Skeletal muscle satellite cell (primary cell): ENCODE measurements around the gene CELA1.

Experiments
- H3K27me3 ChIP-seq: 2 replicates; pipeline ENCODE4 v1.7.0; 2013; ENCODE audit warnings: low read length; ENCODE audit not compliant: control insufficient read depth, insufficient read depth
- H3K36me3 ChIP-seq: 2 replicates; pipeline ENCODE4 v1.7.0; 2013; ENCODE audit warnings: mild to moderate bottlenecking, control low read depth, low read length; ENCODE audit not compliant: insufficient read depth
- H3K4me1 ChIP-seq: 2 replicates; pipeline ENCODE4 v1.7.0; 2013; ENCODE audit warnings: low read length; ENCODE audit not compliant: control insufficient read depth, insufficient read depth
- H3K4me2 ChIP-seq: 2 replicates; pipeline ENCODE4 v1.7.0; 2013; ENCODE audit warnings: mild to moderate bottlenecking, low read length
- H3K4me3 ChIP-seq: 2 replicates; pipeline ENCODE4 v1.7.0; 2013; ENCODE audit warnings: low read length
- H3K9ac ChIP-seq: 2 replicates; pipeline ENCODE4 v1.7.0; 2013; ENCODE audit warnings: mild to moderate bottlenecking, low read depth, low read length, moderate library complexity
- H3K9me3 ChIP-seq: replicated peaks from 2 replicates; pipeline ENCODE4 v1.7.0; 2013; ENCODE audit warnings: mild to moderate bottlenecking, control low read depth, low read length

CELA1 gene

GRCh38 chr12:51388069-51388799 lies 41.8 kb upstream of the CELA1 start:
- H3K36me3 ChIP-seq = no peaks in the 10 kb centered on the region
- H3K27me3 ChIP-seq = no peaks in the 10 kb centered on the region
- H3K9ac ChIP-seq = no peak overlapping the region
- peaks cover 29% of the 10 kb centered on the region for H3K4me1 ChIP-seq
- no peaks in the 10 kb centered on the region for H3K9me3 ChIP-seq
- H3K4me3 ChIP-seq = no peak overlapping the region
- peak overlapping the region; percentile 48 for H3K4me2 ChIP-seq

DNA sequence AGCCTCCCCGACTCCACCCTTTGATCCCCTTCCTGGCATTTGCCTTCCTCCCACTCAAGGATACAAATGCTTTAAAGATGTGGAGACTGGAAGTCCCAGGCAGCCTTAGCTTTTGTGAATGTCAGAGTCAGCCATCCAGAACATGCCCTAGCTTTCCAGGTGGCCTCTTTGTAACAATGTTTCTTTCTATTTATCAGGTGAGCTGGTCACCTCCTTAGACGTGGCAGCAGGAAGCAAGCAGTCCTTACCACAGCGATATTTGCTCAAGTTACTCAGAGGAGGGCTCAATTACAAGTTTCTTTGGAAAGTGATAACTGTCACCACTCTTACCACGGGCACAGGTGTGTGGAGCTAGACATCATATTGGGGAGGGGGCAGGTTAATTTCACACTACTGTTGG lies 39.9 kb upstream of the CELA1 start:
- Histone ChIP-seq H3K4me1 (peaks cover 24% of the 10 kb centered on the region), H3K27me3 (no peaks in the 10 kb centered on the region), H3K4me2 (no peak overlapping the region), H3K9me3 (no peaks in the 10 kb centered on the region), H3K36me3 (no peaks in the 10 kb centered on the region), H3K9ac (no peak overlapping the region), H3K4me3 (no peak overlapping the region)

DNA sequence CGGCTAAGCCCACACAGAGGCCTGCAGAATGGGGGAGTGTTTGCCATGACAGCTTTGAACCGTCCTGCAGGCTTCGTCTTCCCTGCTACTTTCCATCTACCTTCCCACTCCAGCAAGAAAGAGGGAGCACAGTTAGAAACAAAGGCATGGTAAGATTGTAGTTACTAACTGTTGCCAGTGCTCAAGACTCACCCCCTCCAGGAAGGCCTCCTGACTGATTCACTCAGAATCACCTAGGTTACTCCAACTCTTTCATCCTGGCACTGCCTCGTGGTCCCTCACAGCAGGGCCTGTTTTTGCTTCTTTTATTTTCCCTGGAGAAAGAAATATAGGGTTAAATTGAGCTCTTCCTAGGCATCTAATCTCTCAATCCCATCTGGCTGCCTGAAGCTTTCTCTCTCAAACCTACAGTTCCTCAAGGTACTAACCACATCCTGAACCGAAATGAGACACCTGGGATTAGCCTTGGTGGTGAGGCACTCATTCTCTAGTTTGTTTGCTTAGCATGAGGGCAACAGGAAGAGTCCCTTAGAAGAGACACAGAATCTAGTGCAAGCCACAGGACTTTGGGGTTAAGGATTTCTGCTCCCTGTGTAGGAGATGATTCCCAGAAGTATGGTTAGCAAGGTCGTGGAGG lies 36.9 kb upstream of the CELA1 start:
- Histone ChIP-seq H3K9me3 (no peaks in the 10 kb centered on the region), H3K27me3 (no peaks in the 10 kb centered on the region), H3K4me3 (no peak overlapping the region), H3K36me3 (no peaks in the 10 kb centered on the region), H3K4me1 (peaks cover 8% of the 10 kb centered on the region), H3K9ac (no peak overlapping the region), H3K4me2 (no peak overlapping the region)

- H3K27me3 ChIP-seq = no peaks in the 10 kb centered on the region
- H3K4me1 ChIP-seq = no peaks in the 10 kb centered on the region
- no peak overlapping the region for H3K4me2 ChIP-seq
- H3K36me3 ChIP-seq = no peaks in the 10 kb centered on the region
- no peaks in the 10 kb centered on the region for H3K9me3 ChIP-seq
- H3K4me3 ChIP-seq = no peak overlapping the region
- no peak overlapping the region for H3K9ac ChIP-seq
These were observed 35.7 kb upstream of the CELA1 start for GRCh38 chr12:51382173-51382572.

DNA sequence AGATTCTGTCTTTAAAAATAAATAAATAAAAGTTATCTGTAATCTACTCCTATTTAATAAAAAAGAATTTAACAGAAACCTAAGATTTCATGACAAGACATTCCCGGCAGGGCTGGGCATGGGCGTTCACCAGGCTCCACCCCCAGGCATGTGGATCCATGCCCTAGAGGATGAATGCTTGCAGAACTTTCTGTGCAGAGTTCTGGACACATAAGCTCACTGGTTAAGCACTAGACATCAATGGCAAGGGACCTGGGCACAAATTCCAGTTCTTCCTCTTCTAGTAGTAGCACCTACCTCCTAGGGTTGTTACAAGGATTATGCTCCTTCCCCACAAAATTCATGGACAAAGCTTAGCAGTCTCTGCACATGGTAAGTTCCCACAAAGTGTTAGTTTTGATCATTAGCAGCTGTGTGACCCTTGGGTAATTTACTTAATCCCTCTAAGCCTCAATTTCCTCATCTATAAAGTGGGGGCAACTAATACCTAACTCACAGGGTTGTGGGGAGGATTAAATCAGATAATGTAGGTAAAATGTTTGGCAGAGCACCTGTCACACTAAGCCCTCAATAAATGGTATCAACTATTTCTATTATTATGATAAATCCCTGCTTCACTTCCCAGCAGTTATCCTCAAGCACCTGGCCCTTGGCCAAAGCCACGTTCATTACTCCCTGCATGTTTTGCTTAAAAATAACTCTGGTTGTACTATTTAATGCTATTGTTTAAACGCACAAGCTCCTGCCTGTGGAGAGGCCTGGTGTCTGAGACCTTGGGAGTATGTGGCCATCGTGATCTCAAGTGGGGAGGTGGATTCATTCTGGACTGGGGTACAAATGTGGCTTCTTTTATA lies 35.0 kb upstream of the CELA1 start:
- no peak overlapping the region for H3K9ac ChIP-seq
- H3K4me2 ChIP-seq = no peak overlapping the region
- H3K4me1 ChIP-seq = no peaks in the 10 kb centered on the region
- H3K36me3 ChIP-seq = no peaks in the 10 kb centered on the region
- no peaks in the 10 kb centered on the region for H3K9me3 ChIP-seq
- no peak overlapping the region for H3K4me3 ChIP-seq
- H3K27me3 ChIP-seq = no peaks in the 10 kb centered on the region

DNA sequence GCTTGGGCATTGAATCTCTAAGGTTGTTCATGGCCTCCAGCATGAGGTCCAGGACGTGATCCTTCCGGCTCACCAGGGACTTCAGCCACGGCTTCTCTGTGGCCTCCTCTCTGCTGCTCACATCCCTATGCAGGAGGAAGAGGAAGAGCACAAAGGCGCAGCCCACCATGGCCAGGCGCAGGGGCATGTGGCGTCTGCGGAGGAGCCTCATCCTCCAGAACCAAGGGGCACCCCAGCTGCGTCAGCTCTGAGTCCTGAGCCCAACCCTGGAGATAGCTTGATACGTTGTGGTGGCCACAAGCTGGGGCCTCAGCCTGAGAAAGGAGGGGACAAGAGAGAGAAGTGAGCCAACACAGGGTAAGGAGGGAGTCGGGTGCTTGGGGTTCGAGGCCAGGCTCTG lies 33.1 kb upstream of the CELA1 start:
- no peaks in the 10 kb centered on the region for H3K27me3 ChIP-seq
- peaks cover 7% of the 10 kb centered on the region for H3K4me1 ChIP-seq
- H3K9me3 ChIP-seq = no peaks in the 10 kb centered on the region
- no peak overlapping the region for H3K9ac ChIP-seq
- H3K4me2 ChIP-seq = no peak overlapping the region
- no peak overlapping the region for H3K4me3 ChIP-seq
- no peaks in the 10 kb centered on the region for H3K36me3 ChIP-seq

GRCh38 chr12:51378749-51379148 lies 32.3 kb upstream of the CELA1 start:
- peaks cover 12% of the 10 kb centered on the region for H3K4me1 ChIP-seq
- H3K9ac ChIP-seq = no peak overlapping the region
- no peak overlapping the region for H3K4me3 ChIP-seq
- H3K27me3 ChIP-seq = no peaks in the 10 kb centered on the region
- H3K4me2 ChIP-seq = no peak overlapping the region
- H3K9me3 ChIP-seq = no peaks in the 10 kb centered on the region
- H3K36me3 ChIP-seq = no peaks in the 10 kb centered on the region

- Histone ChIP-seq H3K4me3 (no peak overlapping the region), H3K4me1 (peaks cover 21% of the 10 kb centered on the region), H3K9me3 (no peaks in the 10 kb centered on the region), H3K9ac (no peak overlapping the region), H3K4me2 (no peak overlapping the region), H3K36me3 (no peaks in the 10 kb centered on the region), H3K27me3 (no peaks in the 10 kb centered on the region)
These were observed 30.9 kb upstream of the CELA1 start for GRCh38 chr12:51377099-51377984.

GRCh38 chr12:51374856-51375255 lies 28.4 kb upstream of the CELA1 start:
- no peaks in the 10 kb centered on the region for H3K27me3 ChIP-seq
- no peaks in the 10 kb centered on the region for H3K9me3 ChIP-seq
- H3K4me3 ChIP-seq = no peak overlapping the region
- no peak overlapping the region for H3K4me2 ChIP-seq
- H3K9ac ChIP-seq = peak overlapping the region; percentile 25
- H3K4me1 ChIP-seq = peaks cover 38% of the 10 kb centered on the region
- no peaks in the 10 kb centered on the region for H3K36me3 ChIP-seq

DNA sequence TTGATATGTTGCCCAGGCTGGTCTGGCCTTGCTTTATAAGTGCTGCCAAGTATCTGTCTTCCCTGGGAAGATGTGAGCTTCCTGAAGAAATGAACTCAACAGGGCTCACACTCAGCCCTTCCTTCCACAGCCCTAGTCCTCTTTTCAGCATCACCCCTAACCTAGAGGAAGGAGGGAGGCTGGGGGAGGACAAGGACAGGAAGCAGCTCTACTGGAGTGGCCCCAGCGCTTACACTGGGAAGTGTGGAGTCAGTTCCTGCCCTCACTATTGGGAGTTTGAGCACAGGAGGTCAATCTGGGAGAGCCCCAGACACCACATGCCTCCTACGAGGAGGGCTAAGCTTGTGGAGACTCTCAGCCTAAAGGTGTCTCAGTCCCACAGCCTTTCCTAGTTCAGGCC lies 27.9 kb upstream of the CELA1 start:
- H3K36me3 ChIP-seq = no peaks in the 10 kb centered on the region
- H3K9ac ChIP-seq = peak overlapping the region; percentile 25
- no peaks in the 10 kb centered on the region for H3K9me3 ChIP-seq
- H3K4me3 ChIP-seq = no peak overlapping the region
- H3K27me3 ChIP-seq = no peaks in the 10 kb centered on the region
- peaks cover 38% of the 10 kb centered on the region for H3K4me1 ChIP-seq
- no peak overlapping the region for H3K4me2 ChIP-seq

- Histone ChIP-seq H3K36me3 (no peaks in the 10 kb centered on the region), H3K4me1 (peaks cover 43% of the 10 kb centered on the region), H3K9ac (no peak overlapping the region), H3K27me3 (no peaks in the 10 kb centered on the region), H3K9me3 (no peaks in the 10 kb centered on the region), H3K4me3 (no peak overlapping the region), H3K4me2 (no peak overlapping the region)
These were observed 26.7 kb upstream of the CELA1 start for GRCh38 chr12:51373187-51373586.
